Neuronal stem cell (in vitro differentiated cells): ENCODE measurements around the gene GINS2.

ENCODE experiments used
- DNase-seq: peaks from one replicate; pipeline ENCODE4 v3.0.0-alpha.2; 2013; ENCODE audit warnings: low spot score
- H2AFZ ChIP-seq: one replicate; pipeline ENCODE4 v1.6.1; 2013; ENCODE audit warnings: mild to moderate bottlenecking, low read length, inconsistent platforms
- H2AK5ac ChIP-seq: 2 replicates; pipeline ENCODE4 v1.6.1; 2013; ENCODE audit warnings: low read depth, mild to moderate bottlenecking, inconsistent platforms, low read length, moderate library complexity, mixed read lengths
- H2BK120ac ChIP-seq: 2 replicates; pipeline ENCODE4 v1.6.1; 2013; ENCODE audit warnings: low read depth, mild to moderate bottlenecking, inconsistent platforms, low read length, moderate library complexity, mixed read lengths
- H2BK12ac ChIP-seq: one replicate; pipeline ENCODE4 v1.6.1; 2013; ENCODE audit warnings: low read length, inconsistent platforms
- H2BK15ac ChIP-seq: 2 replicates; pipeline ENCODE4 v1.6.1; 2013; ENCODE audit warnings: mild to moderate bottlenecking, low read length, inconsistent platforms, mixed read lengths
- H2BK5ac ChIP-seq: one replicate; pipeline ENCODE4 v1.6.1; 2013; ENCODE audit warnings: inconsistent platforms, mild to moderate bottlenecking, low read length, moderate library complexity
- H3K14ac ChIP-seq: one replicate; pipeline ENCODE4 v1.6.1; 2013; ENCODE audit warnings: low read length, inconsistent platforms
- H3K18ac ChIP-seq: 2 replicates; pipeline ENCODE4 v1.6.1; 2013; ENCODE audit warnings: low read length, inconsistent platforms
- H3K23ac ChIP-seq: 2 replicates; pipeline ENCODE4 v1.6.1; 2013; ENCODE audit warnings: low read depth, mild to moderate bottlenecking, mixed read lengths, low read length, inconsistent platforms; ENCODE audit not compliant: poor library complexity
- H3K27ac ChIP-seq: replicated peaks from 3 replicates; pipeline ENCODE4 v1.5.1; 2013; ENCODE audit warnings: low read length, inconsistent platforms
- H3K27me3 ChIP-seq, 3 experiments: 2 replicates each; pipeline ENCODE4 v1.6.1; 2013; ENCODE audit warnings: low read length in 3 of 3, mild to moderate bottlenecking in 2 of 3, inconsistent platforms in 1 of 3, low read depth in 1 of 3, mixed read lengths in 1 of 3, moderate library complexity in 1 of 3; ENCODE audit not compliant: control insufficient read depth in 3 of 3, insufficient read depth in 3 of 3
- H3K36me3 ChIP-seq, 2 donors: replicated peaks in 1 of 2; 2 replicates each; pipeline ENCODE4 v1.6.1; 2013; ENCODE audit warnings: low read length in 2 of 2; ENCODE audit not compliant: control insufficient read depth in 2 of 2, insufficient read depth in 2 of 2
- H3K4ac ChIP-seq: 2 replicates; pipeline ENCODE4 v1.6.1; 2013; ENCODE audit warnings: inconsistent platforms, mild to moderate bottlenecking, low read length, moderate library complexity
- H3K4me1 ChIP-seq, 2 donors: 1 replicate in 1 of 2; 2 replicates in 1 of 2; pipeline ENCODE4 v1.6.1; 2013; ENCODE audit warnings: low read length in 2 of 2, low read depth in 1 of 2; ENCODE audit not compliant: control insufficient read depth in 2 of 2, insufficient read depth in 1 of 2
- H3K4me2 ChIP-seq: one replicate; pipeline ENCODE4 v1.6.1; 2013; ENCODE audit warnings: mild to moderate bottlenecking, low read length, inconsistent platforms; ENCODE audit not compliant: insufficient read depth, poor library complexity, severe bottlenecking
- H3K4me3 ChIP-seq, 2 donors: 2 replicates each; pipeline ENCODE4 v1.5.1; 2013; ENCODE audit warnings: low read length in 2 of 2, mild to moderate bottlenecking in 2 of 2, inconsistent platforms in 1 of 2, moderate library complexity in 1 of 2
- H3K79me1 ChIP-seq: one replicate; pipeline ENCODE4 v1.6.1; 2013; ENCODE audit warnings: low read depth, mild to moderate bottlenecking, inconsistent platforms, low read length, moderate library complexity
- H3K9ac ChIP-seq: one replicate; pipeline ENCODE4 v1.6.1; 2013; ENCODE audit warnings: mild to moderate bottlenecking, low read depth, low read length, inconsistent platforms; ENCODE audit not compliant: poor library complexity
- H3K9me3 ChIP-seq, 2 donors: replicated peaks in 1 of 2; 2 replicates each; pipeline versions ENCODE3 to v1.6.1; 2013; ENCODE audit warnings: low read length in 2 of 2, mild to moderate bottlenecking in 2 of 2, inconsistent platforms in 1 of 2, low read depth in 1 of 2, mixed read lengths in 1 of 2, moderate library complexity in 1 of 2; ENCODE audit not compliant: control insufficient read depth in 2 of 2, insufficient read depth in 1 of 2
- H4K8ac ChIP-seq: one replicate; pipeline ENCODE4 v1.6.1; 2013; ENCODE audit warnings: low read depth, mild to moderate bottlenecking, inconsistent platforms, low read length, moderate library complexity
- H4K91ac ChIP-seq: one replicate; pipeline ENCODE4 v1.6.1; 2013; ENCODE audit warnings: low read length, low read depth, mild to moderate bottlenecking, inconsistent platforms; ENCODE audit not compliant: poor library complexity
- WGBS, 2 donors: extraction: QIAGEN DNeasy Blood & Tissue Kit; methylation state at CpG; one replicate each; pipeline ENCODE4 v1.1.7; 2013; ENCODE audit warnings: missing lambda C conversion rate in 2 of 2, mixed read lengths in 1 of 2; ENCODE audit not compliant: insufficient read length in 2 of 2, insufficient replicate concordance in 1 of 2; ENCODE audit errors: extremely low coverage in 2 of 2; 5-methylcytosine and 5-hydroxymethylcytosine counted together

GINS2 gene

DNA sequence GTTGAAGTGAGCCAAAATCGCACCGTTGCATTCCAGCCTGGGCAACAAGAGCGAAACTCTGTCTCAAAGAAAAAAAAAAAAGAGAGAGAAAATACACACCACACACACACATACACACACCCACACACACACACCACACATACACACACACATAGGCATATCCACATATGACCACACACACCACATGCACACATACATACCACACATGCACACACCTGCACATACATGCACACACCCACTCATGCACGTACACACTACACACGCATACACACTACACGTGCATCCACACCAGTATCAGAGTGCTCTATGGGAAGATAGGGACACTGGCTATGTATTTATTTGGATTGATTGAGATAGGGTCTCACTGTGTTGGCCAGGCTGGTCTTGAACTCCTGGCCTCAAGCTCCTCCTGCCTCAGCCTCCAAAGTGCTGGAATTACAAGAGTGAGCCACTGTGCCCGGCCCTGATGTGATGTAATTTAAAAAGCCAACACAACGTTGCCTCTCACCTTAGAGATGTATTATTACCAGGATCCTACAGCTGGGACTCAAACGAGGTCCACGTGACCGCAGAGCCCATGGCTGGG lies 17.8 kb upstream of the GINS2 start:
- Histone ChIP-seq H2AFZ (no peak overlapping the region), H3K9ac (no peak overlapping the region), H2BK15ac (no peak overlapping the region), H3K4ac (no peak overlapping the region), H3K9me3 (peaks cover 0 to under 1% of the 10 kb centered on the region in 2 donors), H3K27me3 (peaks cover 0 to 7% (median 0%) of the 10 kb centered on the region in 3 experiments), H3K18ac (no peak overlapping the region), H3K23ac (no peak overlapping the region), H3K79me1 (no peaks in the 10 kb centered on the region), H4K8ac (no peak overlapping the region), H3K4me3 (peak overlapping the region in 1 of 2 donors; percentile 66), H3K4me2 (no peak overlapping the region), H3K4me1 (peaks cover 2 to 7% of the 10 kb centered on the region in 2 donors), H2BK120ac (no peak overlapping the region), H3K36me3 (no peaks in the 10 kb centered on the region), H4K91ac (no peak overlapping the region), H3K14ac (no peak overlapping the region), H2AK5ac (no peak overlapping the region), H2BK12ac (no peak overlapping the region), H3K27ac (no peak overlapping the region), H2BK5ac (no peak overlapping the region)
- no CpG with 5 or more reads among the region's 11 CpGs for WGBS, 2 donors
- no peak for DNase-seq

DNA sequence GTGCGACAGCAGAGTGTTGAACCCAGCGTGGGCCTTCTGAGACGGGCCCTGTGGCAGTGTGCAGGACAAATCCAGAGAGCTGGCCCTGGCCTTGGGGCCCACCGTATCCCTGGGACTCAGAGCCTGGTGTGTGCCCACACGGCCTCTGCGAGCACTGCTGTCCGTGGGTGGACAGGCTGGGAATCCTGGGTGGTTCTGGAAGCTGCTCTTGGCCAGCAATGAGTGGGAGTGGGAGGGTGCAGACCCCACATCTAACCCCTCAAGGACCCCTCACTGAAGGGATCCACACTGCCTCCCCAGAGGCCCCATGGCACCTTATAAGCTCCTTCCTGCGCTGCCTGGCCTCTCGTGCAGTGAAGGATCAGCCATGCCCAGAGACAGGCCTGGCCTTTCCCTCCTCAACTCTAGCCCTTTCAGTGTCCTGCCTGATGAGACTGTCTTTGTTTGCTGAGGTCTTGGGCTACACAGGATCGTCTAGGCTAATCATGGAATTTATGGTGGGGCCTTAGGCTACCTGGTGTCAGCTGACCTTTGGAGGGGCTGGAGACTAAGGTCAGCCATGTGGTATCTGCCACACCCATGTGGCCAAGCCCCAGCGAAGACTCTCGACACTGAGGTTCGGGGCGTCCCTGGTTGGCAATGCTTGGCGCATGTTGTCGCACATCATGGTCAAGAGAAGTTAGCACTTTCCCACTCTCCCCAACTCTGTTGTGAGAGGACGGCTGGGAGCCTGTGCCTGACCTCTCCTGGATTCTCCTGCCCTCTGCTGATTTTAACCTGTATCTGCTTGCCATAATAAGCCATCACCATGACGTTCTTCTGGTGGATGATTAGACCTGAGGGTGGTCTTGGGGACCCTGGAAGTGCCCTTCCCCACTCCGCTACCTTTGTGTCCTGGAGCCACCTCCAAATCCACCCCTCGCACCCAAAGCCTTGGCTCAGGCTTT lies 16.4 kb upstream of the GINS2 start:
- no peak overlapping the region for H4K91ac ChIP-seq
- no peaks in the 10 kb centered on the region for H3K9me3 ChIP-seq
- H3K79me1 ChIP-seq = no peaks in the 10 kb centered on the region
- H3K27me3 ChIP-seq = peaks cover 0 to 11% (median 0%) of the 10 kb centered on the region in 3 experiments
- peak overlapping the region; percentile 11 for H2BK120ac ChIP-seq
- H3K4ac ChIP-seq = no peak overlapping the region
- H3K4me1 ChIP-seq = peaks cover 0 to 1% of the 10 kb centered on the region in 2 donors
- WGBS, 2 donors = no CpG with 5 or more reads among the region's 20 CpGs
- H3K18ac ChIP-seq = peak overlapping the region; percentile 72
- H4K8ac ChIP-seq = peak overlapping the region; percentile 72
- H3K14ac ChIP-seq = peak overlapping the region; percentile 63
- no peak for DNase-seq
- peak overlapping the region; percentile 39 for H2BK15ac ChIP-seq
- H3K9ac ChIP-seq = peak overlapping the region; percentile 30
- peak overlapping the region; percentile 7 for H2BK5ac ChIP-seq
- no peak overlapping the region for H3K4me3 ChIP-seq
- H3K23ac ChIP-seq = peak overlapping the region; percentile 80
- H3K36me3 ChIP-seq = no peaks in the 10 kb centered on the region
- H2AFZ ChIP-seq = no peak overlapping the region
- H3K27ac ChIP-seq = no peak overlapping the region
- H2AK5ac ChIP-seq = peak overlapping the region; percentile 89
- no peak overlapping the region for H3K4me2 ChIP-seq
- no peak overlapping the region for H2BK12ac ChIP-seq

DNA sequence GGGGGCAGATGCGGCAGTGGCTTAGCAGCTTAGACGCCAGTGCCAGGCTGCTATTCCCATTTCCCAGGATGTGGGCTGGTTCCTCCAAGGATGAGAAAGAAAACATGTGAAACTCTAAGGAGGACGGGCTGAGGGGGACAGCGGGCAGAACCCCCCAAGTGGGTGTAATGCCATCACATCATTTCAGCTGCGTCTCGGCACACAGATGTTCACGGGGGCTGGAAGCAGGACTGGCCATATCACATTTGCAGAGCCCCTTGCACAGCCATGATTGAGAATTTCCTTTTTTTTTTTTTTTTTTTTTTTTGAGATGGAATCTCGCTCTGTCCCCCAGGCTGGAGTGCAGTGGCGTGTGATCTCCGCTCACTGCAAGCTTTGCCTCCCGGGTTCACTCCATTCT lies 15.3 kb upstream of the GINS2 start:
- no peak for DNase-seq
- H3K79me1 ChIP-seq = no peaks in the 10 kb centered on the region
- H2AK5ac ChIP-seq = no peak overlapping the region
- no peak overlapping the region for H2BK15ac ChIP-seq
- H3K27ac ChIP-seq = no peak overlapping the region
- H2BK12ac ChIP-seq = no peak overlapping the region
- no peak overlapping the region for H4K8ac ChIP-seq
- no peak overlapping the region for H3K18ac ChIP-seq
- H3K4me2 ChIP-seq = no peak overlapping the region
- H3K9ac ChIP-seq = no peak overlapping the region
- H3K9me3 ChIP-seq = no peaks in the 10 kb centered on the region
- H3K23ac ChIP-seq = no peak overlapping the region
- H3K4me3 ChIP-seq = no peak overlapping the region
- no peak overlapping the region for H4K91ac ChIP-seq
- H3K4me1 ChIP-seq = peaks cover 3 to 5% of the 10 kb centered on the region in 2 donors
- H3K4ac ChIP-seq = no peak overlapping the region
- H3K27me3 ChIP-seq = peaks cover 0 to 11% (median 0%) of the 10 kb centered on the region in 3 experiments
- H2AFZ ChIP-seq = no peak overlapping the region
- H3K14ac ChIP-seq = no peak overlapping the region
- H3K36me3 ChIP-seq = no peaks in the 10 kb centered on the region
- no peak overlapping the region for H2BK120ac ChIP-seq
- no peak overlapping the region for H2BK5ac ChIP-seq
- WGBS, 2 donors = no CpG with 5 or more reads among the region's 11 CpGs

DNA sequence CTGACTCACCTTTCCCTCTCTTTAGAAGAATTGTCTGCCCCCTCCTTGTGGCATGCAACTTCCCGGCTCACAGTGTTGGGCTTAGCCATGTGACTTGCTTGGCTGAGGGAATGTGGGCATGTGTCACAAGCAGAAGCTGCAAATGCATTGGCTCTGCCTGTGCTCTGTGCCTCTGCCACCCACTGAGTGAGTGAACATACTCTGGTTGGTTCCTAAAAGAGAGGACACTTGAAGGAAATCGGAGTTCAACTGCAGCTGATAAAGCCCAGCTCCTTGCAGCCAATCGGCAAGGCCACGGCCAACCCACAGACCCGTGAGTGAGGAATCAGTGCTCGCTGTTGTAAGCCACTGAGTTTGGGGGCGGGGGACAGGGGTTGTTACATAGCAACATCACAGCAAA lies 10.9 kb upstream of the GINS2 start:
- H3K14ac ChIP-seq = no peak overlapping the region
- peaks cover 3 to 5% of the 10 kb centered on the region in 2 donors for H3K4me1 ChIP-seq
- H3K9me3 ChIP-seq = no peaks in the 10 kb centered on the region
- no peak overlapping the region for H3K4me3 ChIP-seq
- no peak overlapping the region for H2BK15ac ChIP-seq
- H4K8ac ChIP-seq = no peak overlapping the region
- H3K23ac ChIP-seq = peak overlapping the region; percentile 11
- H4K91ac ChIP-seq = no peak overlapping the region
- H3K9ac ChIP-seq = no peak overlapping the region
- no CpG with 5 or more reads among the region's 7 CpGs for WGBS, 2 donors
- no peak overlapping the region for H3K27ac ChIP-seq
- H2AK5ac ChIP-seq = no peak overlapping the region
- H3K4ac ChIP-seq = no peak overlapping the region
- peaks cover 0 to 30% (median 0%) of the 10 kb centered on the region in 3 experiments for H3K27me3 ChIP-seq
- DNase-seq = no peak
- H3K18ac ChIP-seq = peak overlapping the region; percentile 42
- no peaks in the 10 kb centered on the region for H3K79me1 ChIP-seq
- no peak overlapping the region for H2AFZ ChIP-seq
- H3K4me2 ChIP-seq = no peak overlapping the region
- H3K36me3 ChIP-seq = no peaks in the 10 kb centered on the region
- no peak overlapping the region for H2BK5ac ChIP-seq
- H2BK120ac ChIP-seq = no peak overlapping the region
- no peak overlapping the region for H2BK12ac ChIP-seq
